ENCODE measurements around the gene PRICKLE2.

The PRICKLE2 gene

DNA sequence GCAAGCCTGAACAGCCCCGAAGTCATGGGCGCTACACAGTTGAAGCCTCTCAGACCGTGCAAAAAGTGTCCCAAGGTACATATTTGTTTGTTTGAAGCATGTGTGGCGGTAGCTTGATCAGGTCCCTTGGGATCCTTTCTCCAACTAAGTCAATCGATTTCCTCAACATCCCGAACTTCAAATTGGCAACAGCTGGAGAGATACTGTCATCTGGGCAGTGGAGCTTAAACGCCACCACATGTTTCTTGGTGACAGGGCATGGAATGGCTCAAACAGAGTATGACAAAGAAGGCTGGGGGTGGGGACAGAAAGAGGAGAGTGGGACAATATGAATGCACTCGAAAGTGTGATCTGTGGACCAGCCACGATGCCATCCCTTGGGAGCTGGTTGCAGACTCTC, 117.0 kb downstream of the PRICKLE2 start:
- Histone ChIP-seq H3K36me3 (ENCODE audit: control insufficient read depth, insufficient read depth, low read length) (no peaks in the 10 kb centered on the region), H3K27me3 (replicated peaks; ENCODE audit: control insufficient read depth, insufficient read depth, low read length, poor library complexity, severe bottlenecking) (no peaks in the 10 kb centered on the region), H3K4me1 (ENCODE audit: control insufficient read depth, insufficient read depth, low read length, poor library complexity, severe bottlenecking) (no peaks in the 10 kb centered on the region), H3K4me3 (ENCODE audit: insufficient read depth, low read depth, low read length, poor library complexity, severe bottlenecking) (no peak overlapping the region), H3K9me3 (ENCODE audit: control insufficient read depth, low read length) (no peaks in the 10 kb centered on the region), H3K27ac (ENCODE audit: insufficient read depth, low read length, poor library complexity, severe bottlenecking) (no peak overlapping the region)
- DNase-seq = no peak

DNA sequence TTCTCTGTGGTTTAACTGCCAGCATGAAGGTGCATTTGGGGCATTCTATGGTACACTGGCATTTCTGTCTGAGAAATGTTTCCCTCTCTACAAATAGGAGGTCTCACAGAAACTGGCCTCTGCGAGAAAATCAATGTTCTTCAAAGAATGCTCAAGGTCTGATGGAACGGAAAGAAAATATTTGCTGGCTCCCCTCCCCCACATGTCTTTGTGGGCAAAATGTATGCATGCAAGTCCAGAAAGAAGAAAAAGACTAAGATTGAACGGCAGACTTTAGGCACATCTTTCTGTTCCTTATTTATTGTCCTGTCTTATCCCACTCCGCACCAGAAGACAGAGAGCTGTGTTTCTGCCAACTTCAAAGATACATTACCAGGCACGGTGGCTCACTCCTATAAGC, 118.1 kb downstream of the PRICKLE2 start:
- no peaks in the 10 kb centered on the region for H3K4me1 ChIP-seq (ENCODE audit: control insufficient read depth, insufficient read depth, low read length, poor library complexity, severe bottlenecking)
- H3K27me3 ChIP-seq (replicated peaks; ENCODE audit: control insufficient read depth, insufficient read depth, low read length, poor library complexity, severe bottlenecking) = no peaks in the 10 kb centered on the region
- DNase-seq = no peak
- H3K9me3 ChIP-seq (ENCODE audit: control insufficient read depth, low read length) = no peaks in the 10 kb centered on the region
- H3K36me3 ChIP-seq (ENCODE audit: control insufficient read depth, insufficient read depth, low read length) = no peaks in the 10 kb centered on the region
- H3K4me3 ChIP-seq (ENCODE audit: insufficient read depth, low read depth, low read length, poor library complexity, severe bottlenecking) = no peak overlapping the region
- no peak overlapping the region for H3K27ac ChIP-seq (ENCODE audit: insufficient read depth, low read length, poor library complexity, severe bottlenecking)

DNA sequence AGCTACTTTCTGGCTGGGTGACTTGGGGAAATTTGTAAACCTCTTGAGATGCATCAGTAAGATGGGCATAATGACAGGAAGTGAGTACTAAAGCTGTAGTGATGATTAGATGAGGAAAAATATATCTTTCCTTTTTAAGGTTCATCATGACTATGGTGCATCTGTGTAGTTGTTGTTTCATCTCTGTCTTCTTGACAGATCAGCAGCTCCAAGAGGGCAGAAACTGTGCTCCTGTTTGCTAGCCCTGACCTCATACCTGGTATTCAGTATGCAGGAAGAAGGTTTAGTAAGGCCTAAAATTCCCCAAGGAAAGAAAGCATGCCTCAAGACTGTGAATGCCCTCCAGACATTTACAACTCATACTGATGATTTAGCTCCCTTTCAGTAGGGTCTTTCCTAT, 119.5 kb downstream of the PRICKLE2 start:
- no peaks in the 10 kb centered on the region for H3K4me1 ChIP-seq (ENCODE audit: control insufficient read depth, insufficient read depth, low read length, poor library complexity, severe bottlenecking)
- H3K27me3 ChIP-seq (replicated peaks; ENCODE audit: control insufficient read depth, insufficient read depth, low read length, poor library complexity, severe bottlenecking) = no peaks in the 10 kb centered on the region
- no peak overlapping the region for H3K4me3 ChIP-seq (ENCODE audit: insufficient read depth, low read depth, low read length, poor library complexity, severe bottlenecking)
- H3K36me3 ChIP-seq (ENCODE audit: control insufficient read depth, insufficient read depth, low read length) = no peaks in the 10 kb centered on the region
- H3K9me3 ChIP-seq (ENCODE audit: control insufficient read depth, low read length) = no peaks in the 10 kb centered on the region
- no peak overlapping the region for H3K27ac ChIP-seq (ENCODE audit: insufficient read depth, low read length, poor library complexity, severe bottlenecking)
- no peak for DNase-seq

DNA sequence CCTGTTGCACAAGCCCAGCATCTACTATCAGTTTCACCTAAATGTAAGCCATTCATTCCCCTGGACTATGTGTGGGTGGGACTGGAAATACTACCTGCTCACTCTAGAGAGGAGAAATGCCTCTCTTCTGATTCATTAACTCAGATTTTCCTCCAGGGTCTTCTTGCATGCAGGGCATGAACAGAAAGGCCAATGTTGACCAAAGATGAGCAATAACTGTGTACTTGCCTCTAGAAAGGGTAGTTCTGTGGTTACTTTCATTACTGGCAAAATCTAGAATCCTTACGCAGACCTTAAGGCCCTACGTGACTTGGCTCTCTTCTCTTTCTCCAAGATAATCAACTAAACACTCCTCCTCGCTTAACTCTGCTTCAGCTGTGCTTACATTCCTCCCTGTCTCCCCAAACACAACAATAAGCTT, 120.6 kb downstream of the PRICKLE2 start:
- Histone ChIP-seq H3K36me3 (ENCODE audit: control insufficient read depth, insufficient read depth, low read length) (no peaks in the 10 kb centered on the region), H3K9me3 (ENCODE audit: control insufficient read depth, low read length) (no peaks in the 10 kb centered on the region), H3K4me3 (ENCODE audit: insufficient read depth, low read depth, low read length, poor library complexity, severe bottlenecking) (no peak overlapping the region), H3K27me3 (replicated peaks; ENCODE audit: control insufficient read depth, insufficient read depth, low read length, poor library complexity, severe bottlenecking) (no peaks in the 10 kb centered on the region), H3K27ac (ENCODE audit: insufficient read depth, low read length, poor library complexity, severe bottlenecking) (no peak overlapping the region), H3K4me1 (ENCODE audit: control insufficient read depth, insufficient read depth, low read length, poor library complexity, severe bottlenecking) (no peaks in the 10 kb centered on the region)
- DNase-seq = no peak

- Histone ChIP-seq H3K27me3 (replicated peaks; ENCODE audit: control insufficient read depth, insufficient read depth, low read length, poor library complexity, severe bottlenecking) (no peaks in the 10 kb centered on the region), H3K9me3 (ENCODE audit: control insufficient read depth, low read length) (no peaks in the 10 kb centered on the region), H3K36me3 (ENCODE audit: control insufficient read depth, insufficient read depth, low read length) (no peaks in the 10 kb centered on the region), H3K4me1 (ENCODE audit: control insufficient read depth, insufficient read depth, low read length, poor library complexity, severe bottlenecking) (no peaks in the 10 kb centered on the region), H3K27ac (ENCODE audit: insufficient read depth, low read length, poor library complexity, severe bottlenecking) (no peak overlapping the region), H3K4me3 (ENCODE audit: insufficient read depth, low read depth, low read length, poor library complexity, severe bottlenecking) (no peak overlapping the region)
- DNase-seq = no peak
Observed at GRCh38 chr3:64104006-64104405, 121.3 kb downstream of the PRICKLE2 start.

DNA sequence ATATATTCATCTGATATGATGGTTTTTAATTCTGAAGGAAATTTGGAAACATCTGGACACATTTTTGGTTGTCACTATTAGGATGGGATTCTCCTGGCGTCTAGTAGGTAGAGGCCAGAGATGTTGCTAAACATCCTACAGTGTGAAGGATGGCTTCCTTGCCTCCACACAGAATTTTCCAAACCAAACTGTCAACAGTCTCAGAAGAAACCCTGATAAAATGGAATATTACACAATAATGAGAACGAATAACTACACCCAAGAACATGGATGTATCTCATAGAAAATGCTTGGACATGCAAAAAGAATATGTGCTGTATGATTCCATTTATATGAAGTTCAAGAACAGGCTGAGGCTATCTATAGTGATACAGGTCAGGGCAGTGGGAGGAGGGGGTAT, 122.1 kb downstream of the PRICKLE2 start:
- Histone ChIP-seq H3K4me1 (ENCODE audit: control insufficient read depth, insufficient read depth, low read length, poor library complexity, severe bottlenecking) (no peaks in the 10 kb centered on the region), H3K27me3 (replicated peaks; ENCODE audit: control insufficient read depth, insufficient read depth, low read length, poor library complexity, severe bottlenecking) (no peaks in the 10 kb centered on the region)
- no peak for DNase-seq

GRCh38 chr3:64102147-64102546, 123.1 kb downstream of the PRICKLE2 start:
- Histone ChIP-seq H3K36me3 (ENCODE audit: control insufficient read depth, insufficient read depth, low read length) (no peaks in the 10 kb centered on the region), H3K4me3 (ENCODE audit: insufficient read depth, low read depth, low read length, poor library complexity, severe bottlenecking) (no peak overlapping the region), H3K27me3 (replicated peaks; ENCODE audit: control insufficient read depth, insufficient read depth, low read length, poor library complexity, severe bottlenecking) (no peaks in the 10 kb centered on the region), H3K9me3 (ENCODE audit: control insufficient read depth, low read length) (no peaks in the 10 kb centered on the region), H3K27ac (ENCODE audit: insufficient read depth, low read length, poor library complexity, severe bottlenecking) (no peak overlapping the region), H3K4me1 (ENCODE audit: control insufficient read depth, insufficient read depth, low read length, poor library complexity, severe bottlenecking) (no peaks in the 10 kb centered on the region)
- DNase-seq = no peak

More for the DNA sequence above, 122.1 kb downstream of the PRICKLE2 start:
- Histone ChIP-seq H3K9me3 (ENCODE audit: control insufficient read depth, low read length) (no peaks in the 10 kb centered on the region), H3K27ac (ENCODE audit: insufficient read depth, low read length, poor library complexity, severe bottlenecking) (no peak overlapping the region), H3K36me3 (ENCODE audit: control insufficient read depth, insufficient read depth, low read length) (no peaks in the 10 kb centered on the region), H3K4me3 (ENCODE audit: insufficient read depth, low read depth, low read length, poor library complexity, severe bottlenecking) (no peak overlapping the region)

DNA sequence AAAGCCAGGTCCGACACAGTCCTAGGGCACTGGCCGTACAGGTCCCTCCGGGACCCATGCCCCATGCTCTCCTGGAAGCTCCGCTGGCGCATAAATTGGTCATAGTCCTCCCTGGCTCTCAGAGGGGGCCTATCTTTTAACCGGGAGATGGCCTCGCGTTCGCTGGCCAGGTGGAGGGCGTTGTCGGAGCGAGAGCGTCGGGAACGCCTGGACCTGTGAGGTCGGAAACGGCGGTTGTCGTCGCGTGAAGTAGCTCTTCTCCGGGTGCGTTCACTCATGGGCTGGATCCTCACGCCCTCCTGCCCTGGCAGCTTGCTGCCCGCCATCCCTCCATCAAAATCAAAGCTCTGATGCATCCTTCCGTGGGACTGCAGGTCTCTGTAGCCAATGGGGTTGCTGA, 126.0 kb downstream of the PRICKLE2 start:
- Histone ChIP-seq H3K4me1 (ENCODE audit: control insufficient read depth, insufficient read depth, low read length, poor library complexity, severe bottlenecking) (no peaks in the 10 kb centered on the region), H3K4me3 (ENCODE audit: insufficient read depth, low read depth, low read length, poor library complexity, severe bottlenecking) (no peak overlapping the region), H3K27me3 (replicated peaks; ENCODE audit: control insufficient read depth, insufficient read depth, low read length, poor library complexity, severe bottlenecking) (no peaks in the 10 kb centered on the region), H3K36me3 (ENCODE audit: control insufficient read depth, insufficient read depth, low read length) (no peaks in the 10 kb centered on the region), H3K27ac (ENCODE audit: insufficient read depth, low read length, poor library complexity, severe bottlenecking) (no peak overlapping the region), H3K9me3 (ENCODE audit: control insufficient read depth, low read length) (no peaks in the 10 kb centered on the region)
- DNase-seq = no peak

GRCh38 chr3:64098670-64099069, 126.6 kb downstream of the PRICKLE2 start:
- DNase-seq = no peak
- Histone ChIP-seq H3K4me3 (ENCODE audit: insufficient read depth, low read depth, low read length, poor library complexity, severe bottlenecking) (no peak overlapping the region), H3K27ac (ENCODE audit: insufficient read depth, low read length, poor library complexity, severe bottlenecking) (no peak overlapping the region), H3K4me1 (ENCODE audit: control insufficient read depth, insufficient read depth, low read length, poor library complexity, severe bottlenecking) (no peaks in the 10 kb centered on the region), H3K9me3 (ENCODE audit: control insufficient read depth, low read length) (no peaks in the 10 kb centered on the region), H3K36me3 (ENCODE audit: control insufficient read depth, insufficient read depth, low read length) (no peaks in the 10 kb centered on the region), H3K27me3 (replicated peaks; ENCODE audit: control insufficient read depth, insufficient read depth, low read length, poor library complexity, severe bottlenecking) (no peaks in the 10 kb centered on the region)

- Histone ChIP-seq H3K4me1 (ENCODE audit: control insufficient read depth, insufficient read depth, low read length, poor library complexity, severe bottlenecking) (no peaks in the 10 kb centered on the region), H3K9me3 (ENCODE audit: control insufficient read depth, low read length) (no peaks in the 10 kb centered on the region), H3K4me3 (ENCODE audit: insufficient read depth, low read depth, low read length, poor library complexity, severe bottlenecking) (no peak overlapping the region), H3K27ac (ENCODE audit: insufficient read depth, low read length, poor library complexity, severe bottlenecking) (no peak overlapping the region), H3K36me3 (ENCODE audit: control insufficient read depth, insufficient read depth, low read length) (no peaks in the 10 kb centered on the region), H3K27me3 (replicated peaks; ENCODE audit: control insufficient read depth, insufficient read depth, low read length, poor library complexity, severe bottlenecking) (no peaks in the 10 kb centered on the region)
- no peak for DNase-seq
Observed at GRCh38 chr3:64097920-64098319, 127.3 kb downstream of the PRICKLE2 start.

GRCh38 chr3:64095802-64096201, 129.5 kb downstream of the PRICKLE2 start:
- no peak for DNase-seq
- H3K27ac ChIP-seq (ENCODE audit: insufficient read depth, low read length, poor library complexity, severe bottlenecking) = no peak overlapping the region
- no peaks in the 10 kb centered on the region for H3K36me3 ChIP-seq (ENCODE audit: control insufficient read depth, insufficient read depth, low read length)
- H3K4me1 ChIP-seq (ENCODE audit: control insufficient read depth, insufficient read depth, low read length, poor library complexity, severe bottlenecking) = no peaks in the 10 kb centered on the region
- H3K9me3 ChIP-seq (ENCODE audit: control insufficient read depth, low read length) = no peaks in the 10 kb centered on the region
- no peaks in the 10 kb centered on the region for H3K27me3 ChIP-seq (replicated peaks; ENCODE audit: control insufficient read depth, insufficient read depth, low read length, poor library complexity, severe bottlenecking)
- H3K4me3 ChIP-seq (ENCODE audit: insufficient read depth, low read depth, low read length, poor library complexity, severe bottlenecking) = no peak overlapping the region
